ENCODE results near the gene TIMD4.

DNA sequence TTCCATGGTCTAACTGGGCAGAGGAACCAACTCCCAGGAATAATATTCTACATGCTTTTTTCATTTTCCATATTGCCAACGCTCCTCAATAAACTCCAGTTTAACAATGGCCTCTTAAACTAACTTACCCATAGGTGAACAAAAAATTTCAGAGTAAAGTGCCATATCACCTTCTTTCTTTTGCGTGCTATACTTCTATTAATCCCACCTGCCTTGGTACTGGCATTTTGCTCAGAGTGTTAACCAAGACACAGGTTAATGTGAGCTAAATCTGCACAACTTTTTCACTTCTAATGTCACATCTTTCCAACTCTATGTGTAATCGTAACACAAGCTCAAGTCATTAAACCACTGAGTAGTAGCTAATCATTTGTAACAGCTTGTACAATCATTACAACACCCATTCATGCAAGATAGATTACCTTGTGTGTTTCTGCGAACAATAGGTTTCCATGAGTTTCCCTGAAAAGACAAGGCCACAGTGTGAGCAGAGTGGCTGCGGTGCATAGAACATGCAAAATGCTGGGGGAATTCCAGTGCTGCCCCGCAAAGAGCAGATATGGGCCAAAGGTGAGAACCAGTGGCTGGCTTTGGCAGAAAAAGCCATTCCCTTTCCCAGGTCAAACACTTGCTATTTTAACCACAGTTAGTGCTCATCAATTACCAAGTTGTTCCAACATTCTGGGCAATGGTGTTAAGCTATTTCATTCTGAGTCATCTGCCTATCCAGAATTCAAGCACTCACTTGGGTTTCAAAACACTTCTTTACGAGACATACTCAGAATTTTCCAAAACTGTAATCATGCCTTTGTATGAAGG is 42.8 kb downstream of the TIMD4 start:
- TF ChIP-seq CTCF (IDR thresholded peaks at IDR 0.05; ENCODE audit: poor library complexity, severe bottlenecking) (no peak), TAF1 (IDR thresholded peaks at IDR 0.05; ENCODE audit: low read depth) (no peak), EP300 (conservative IDR thresholded peaks at IDR 0.05; ENCODE audit: poor library complexity, severe bottlenecking) (no peak), MXI1 (conservative IDR thresholded peaks at IDR 0.05; ENCODE audit: poor library complexity, severe bottlenecking) (no peak), SMC3 (conservative IDR thresholded peaks at IDR 0.05; ENCODE audit: poor library complexity) (no peak)

Data from neural cell (in vitro differentiated cells).